Measurements from ENCODE around the gene EGFR. TPM values are rescaled to one million over a fixed set of nuclear protein-coding genes. Genes with fewer than 3 reads are reported as not detected.

The EGFR gene
- total RNA-seq, 2 experiments from 2014 or later, result not detected

DNA sequence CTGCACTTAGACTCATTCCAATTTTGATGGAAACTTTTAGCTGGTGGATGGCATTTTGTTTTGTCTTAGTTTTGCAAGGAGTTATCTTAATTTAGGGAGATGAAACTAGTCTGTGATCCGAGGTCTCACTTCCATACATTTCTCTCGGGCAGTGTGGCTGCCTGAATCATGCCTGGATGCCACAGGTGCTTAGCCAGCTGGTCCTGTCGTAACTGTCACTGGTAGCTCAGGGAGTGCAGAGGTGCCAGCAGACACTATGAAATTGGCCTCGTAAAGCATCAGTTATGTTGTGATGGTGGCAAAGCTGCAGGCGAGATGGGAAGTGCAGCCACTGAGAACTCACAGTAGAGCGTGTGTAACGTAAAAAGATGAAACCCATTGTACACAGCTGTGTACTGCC lies 74.9 kb downstream of the EGFR start:
- CTCF ChIA-PET, result no interaction called here

DNA sequence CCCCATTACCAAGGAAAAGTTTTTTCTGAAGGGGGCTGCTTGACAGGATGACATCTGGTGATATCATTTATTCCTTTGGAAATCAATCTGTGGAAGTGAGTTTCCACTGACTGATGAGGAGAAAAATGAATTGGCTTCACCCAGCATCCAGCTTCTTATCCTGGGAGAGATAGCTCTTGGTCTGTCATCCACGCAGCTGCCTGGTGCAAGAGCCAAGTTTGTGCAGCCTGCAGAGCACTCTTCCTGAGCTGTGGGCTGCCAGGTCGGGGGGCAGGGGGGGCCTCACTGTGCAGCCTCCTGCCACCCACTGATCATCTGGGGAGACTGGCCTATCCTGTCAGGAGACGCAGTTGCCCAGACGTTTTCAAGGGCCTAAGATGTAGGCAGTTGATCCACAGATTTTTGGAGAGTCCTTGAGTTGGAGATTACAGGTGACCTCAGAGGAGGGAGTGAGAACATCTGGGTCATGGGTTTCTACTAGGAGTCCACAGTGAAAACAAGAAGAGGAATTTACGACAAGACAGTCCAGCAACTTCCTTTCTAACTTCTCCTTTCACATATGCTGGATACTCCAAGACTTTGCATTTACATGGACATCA lies 75.4 kb downstream of the EGFR start:
- CTCF ChIA-PET, result no interaction called here
- POLR2A ChIA-PET, result no interaction called here

More for the DNA sequence above, 74.9 kb downstream of the EGFR start:
- POLR2A ChIA-PET, result no interaction called here

DNA sequence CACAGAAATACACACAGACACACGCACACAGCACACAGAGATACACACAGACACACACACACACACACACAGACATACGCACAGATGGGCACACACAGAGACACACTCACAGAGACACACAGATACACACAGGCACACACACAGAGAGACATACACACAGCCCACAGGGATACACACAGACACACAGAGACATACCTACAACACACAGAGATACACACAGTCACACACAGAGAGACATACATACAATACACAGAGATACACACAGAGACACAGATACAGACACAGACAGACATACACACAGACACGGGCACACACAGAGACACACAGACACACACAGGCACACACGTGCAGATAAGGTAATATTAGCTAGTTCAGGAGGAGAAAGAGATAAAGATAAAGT lies 76.9 kb downstream of the EGFR start:
- ChIA-PET CTCF (no interaction called here), POLR2A (no interaction called here)

DNA sequence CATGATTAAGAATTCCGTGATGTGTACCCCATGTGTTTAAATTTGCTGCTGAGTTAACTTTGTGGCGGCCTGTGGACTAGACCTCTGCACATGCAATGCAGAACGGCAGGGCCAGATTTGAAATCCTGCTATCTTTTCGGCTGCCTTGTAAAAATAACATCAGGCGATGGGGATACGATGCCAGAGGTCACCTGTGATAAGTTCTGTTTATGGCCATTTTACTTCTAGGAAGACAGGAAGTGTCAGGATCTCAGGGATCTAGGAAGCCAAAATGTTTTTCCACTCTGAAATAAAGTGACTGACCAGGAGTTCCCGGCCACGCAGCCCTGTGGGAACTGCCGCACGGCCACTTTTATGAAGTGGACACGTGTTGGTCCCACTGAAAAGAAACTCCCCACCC lies 77.5 kb downstream of the EGFR start:
- ChIA-PET POLR2A (no interaction called here), CTCF (no interaction called here)

DNA sequence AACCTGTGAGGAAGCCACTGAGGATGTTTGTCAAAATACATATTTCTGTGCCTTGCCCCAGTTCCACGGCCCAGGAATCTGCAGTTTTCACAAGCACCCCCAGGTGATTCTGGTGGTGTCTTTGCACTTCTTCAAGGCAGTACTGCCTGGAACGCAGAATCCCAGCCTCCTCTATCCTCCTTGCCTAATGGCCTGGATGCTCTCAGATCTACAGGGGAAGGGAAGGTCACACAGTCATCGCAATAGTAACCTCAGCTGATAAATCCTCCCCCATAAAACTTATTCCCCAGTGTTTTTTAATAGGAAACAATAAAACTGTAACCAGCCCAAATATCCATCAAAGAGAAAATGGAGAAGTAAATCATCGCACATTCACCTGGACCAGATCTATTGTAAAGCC lies 78.3 kb downstream of the EGFR start:
- CTCF ChIA-PET, result no interaction called here
- POLR2A ChIA-PET, result no interaction called here

DNA sequence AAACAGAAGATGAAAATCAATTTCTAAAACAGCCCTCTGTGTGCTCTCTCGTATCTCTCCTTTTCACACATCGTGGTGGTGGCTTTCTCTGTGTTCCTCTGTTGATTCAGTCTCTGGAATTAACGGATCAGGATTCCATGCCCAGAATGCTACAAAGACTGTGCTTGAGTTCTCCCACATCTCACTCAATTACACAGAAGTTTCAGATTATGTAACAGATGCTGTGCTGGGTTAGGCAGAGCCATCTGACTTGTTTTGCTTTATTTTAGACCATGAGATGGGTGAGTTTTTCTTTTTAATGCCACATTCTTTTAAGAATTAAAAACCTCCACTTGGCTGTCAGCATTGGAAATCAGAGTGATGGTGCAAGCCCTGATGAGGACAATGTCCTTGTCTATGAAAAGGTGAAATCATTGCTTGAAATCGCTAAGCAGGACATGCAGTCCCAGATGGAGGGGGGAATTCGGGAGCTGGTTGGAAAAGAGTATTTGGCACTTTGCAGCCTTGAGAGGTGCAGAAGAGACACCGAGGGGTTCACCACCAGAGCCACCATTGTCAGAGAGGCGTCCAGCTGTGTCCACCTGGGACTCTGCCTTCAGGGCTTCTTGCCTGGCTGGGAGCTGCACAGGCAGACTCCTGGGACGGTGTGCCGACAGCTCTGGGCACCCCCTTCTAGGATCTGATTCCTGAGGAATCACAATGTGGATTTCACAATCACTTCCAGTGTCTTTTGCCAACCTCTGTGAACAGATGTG lies 80.4 kb downstream of the EGFR start:
- CTCF ChIA-PET, result no interaction called here
- POLR2A ChIA-PET, result no interaction called here

DNA sequence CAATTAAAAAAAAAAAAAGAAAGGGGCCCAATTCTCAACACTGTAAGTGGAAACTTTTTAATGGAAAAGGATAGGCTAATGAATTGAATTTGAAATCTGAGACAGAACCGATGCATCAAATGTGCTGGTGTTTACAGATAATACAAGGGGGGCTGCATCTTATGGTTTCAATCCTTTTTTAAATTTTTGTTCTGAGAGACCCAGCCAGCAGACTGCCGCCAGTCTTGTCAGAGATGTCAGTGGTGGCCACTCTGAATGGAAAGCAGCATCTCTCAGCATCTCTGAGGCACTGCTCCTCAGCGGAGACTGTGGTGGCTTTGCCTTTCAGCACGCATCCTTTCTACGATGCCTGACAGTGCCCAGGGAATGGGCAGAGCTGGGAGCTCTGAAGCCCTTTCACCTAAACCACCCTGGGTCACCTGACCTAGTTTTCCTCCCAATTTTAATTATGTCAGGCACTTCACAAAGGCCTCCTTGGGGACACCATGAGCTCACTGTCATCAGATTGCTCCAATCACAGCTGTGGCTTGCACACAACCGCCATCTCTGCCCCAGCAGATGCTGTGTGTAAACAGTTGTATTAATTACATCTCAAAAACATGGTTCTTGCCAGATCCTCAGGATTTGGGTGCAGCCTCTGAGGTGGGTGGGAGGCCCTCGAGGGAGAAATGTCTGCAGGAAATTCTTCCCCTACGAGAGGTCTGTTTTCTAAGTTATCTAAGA lies 81.2 kb downstream of the EGFR start:
- POLR2A ChIA-PET, result no interaction called here
- CTCF ChIA-PET, result no interaction called here

DNA sequence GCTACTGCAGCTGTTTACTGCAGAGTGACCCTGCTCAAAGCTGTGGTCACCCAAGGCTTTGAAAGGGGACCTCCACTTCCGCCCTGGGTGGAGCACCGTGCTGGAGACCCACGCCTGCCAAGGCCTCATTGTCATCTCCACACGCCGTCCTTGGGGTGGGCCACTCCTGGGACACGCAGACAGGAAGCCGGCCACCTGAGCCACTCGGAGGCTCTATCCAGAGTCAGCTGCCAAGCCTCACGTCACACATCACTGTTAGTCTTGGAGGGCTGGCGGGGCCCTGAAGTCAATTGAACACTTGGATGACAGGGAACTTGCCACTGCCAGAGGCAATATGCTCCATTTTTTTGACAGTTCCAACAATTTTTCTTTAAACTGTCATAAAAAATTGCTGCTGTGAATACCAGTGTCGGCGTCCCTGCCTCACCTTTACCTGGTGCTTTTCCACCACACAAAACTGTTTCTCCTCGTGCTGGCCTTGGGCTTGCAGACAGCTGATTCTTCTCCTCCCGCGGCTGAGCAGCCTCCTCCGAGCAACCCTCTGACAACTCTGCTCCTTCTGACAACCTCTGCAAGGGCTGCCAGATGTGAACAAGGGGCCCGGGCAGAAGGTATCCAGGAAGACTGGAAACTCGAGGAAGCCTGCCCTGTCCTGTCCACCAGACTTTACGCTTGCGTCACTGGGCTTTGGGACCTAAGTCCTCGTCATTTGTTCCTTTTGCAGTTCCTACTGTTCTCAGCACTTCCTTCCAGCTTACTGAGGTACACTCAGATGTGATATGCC lies 81.9 kb downstream of the EGFR start:
- POLR2A ChIA-PET, result no interaction called here
- CTCF ChIA-PET, result no interaction called here

DNA sequence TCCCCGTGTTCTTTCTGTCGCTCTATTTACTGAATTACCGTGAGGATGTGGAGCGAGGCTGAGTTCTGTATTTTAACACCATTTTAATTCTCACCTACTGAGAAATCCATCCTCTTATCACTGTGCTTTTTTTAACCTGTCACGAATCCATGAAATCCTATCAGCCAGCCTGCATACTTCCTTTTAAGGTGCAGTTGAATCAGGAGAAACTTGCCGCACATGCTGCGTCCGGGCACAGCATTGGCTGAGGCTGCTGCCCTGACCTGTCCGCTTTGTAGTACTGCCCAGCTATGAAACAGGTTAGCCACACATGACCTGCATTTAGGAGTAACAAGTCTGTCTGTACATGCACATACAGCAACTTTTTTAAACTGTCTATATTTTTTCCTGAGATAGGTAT lies 82.5 kb downstream of the EGFR start:
- ChIA-PET POLR2A (no interaction called here), CTCF (interaction anchor here (0.9 kb wide), 1 partner anchor 10 kb away, joined by 3 read pairs; no protein-coding TSS in a partner anchor)

DNA sequence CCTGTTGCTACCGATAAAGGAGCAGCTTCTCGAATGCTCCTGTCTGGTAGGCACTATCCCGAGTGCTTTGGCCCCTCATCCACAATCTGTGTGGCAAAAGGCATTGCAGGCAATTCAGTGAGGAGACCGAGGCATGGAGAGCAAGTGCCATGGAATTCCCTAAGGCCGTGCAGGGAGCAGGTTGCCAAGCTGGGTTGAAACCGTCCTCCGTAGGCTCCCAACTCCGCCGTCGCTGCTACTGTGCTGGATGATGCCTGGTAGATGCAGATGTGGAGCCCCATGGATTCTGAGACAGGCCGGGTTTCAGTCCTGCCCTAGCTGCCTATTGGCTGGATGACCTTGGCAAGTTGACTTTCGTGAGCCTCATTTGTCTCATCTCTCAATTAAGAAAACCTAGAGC lies 85.3 kb downstream of the EGFR start:
- CTCF ChIA-PET, result no interaction called here
- POLR2A ChIA-PET, result no interaction called here

DNA sequence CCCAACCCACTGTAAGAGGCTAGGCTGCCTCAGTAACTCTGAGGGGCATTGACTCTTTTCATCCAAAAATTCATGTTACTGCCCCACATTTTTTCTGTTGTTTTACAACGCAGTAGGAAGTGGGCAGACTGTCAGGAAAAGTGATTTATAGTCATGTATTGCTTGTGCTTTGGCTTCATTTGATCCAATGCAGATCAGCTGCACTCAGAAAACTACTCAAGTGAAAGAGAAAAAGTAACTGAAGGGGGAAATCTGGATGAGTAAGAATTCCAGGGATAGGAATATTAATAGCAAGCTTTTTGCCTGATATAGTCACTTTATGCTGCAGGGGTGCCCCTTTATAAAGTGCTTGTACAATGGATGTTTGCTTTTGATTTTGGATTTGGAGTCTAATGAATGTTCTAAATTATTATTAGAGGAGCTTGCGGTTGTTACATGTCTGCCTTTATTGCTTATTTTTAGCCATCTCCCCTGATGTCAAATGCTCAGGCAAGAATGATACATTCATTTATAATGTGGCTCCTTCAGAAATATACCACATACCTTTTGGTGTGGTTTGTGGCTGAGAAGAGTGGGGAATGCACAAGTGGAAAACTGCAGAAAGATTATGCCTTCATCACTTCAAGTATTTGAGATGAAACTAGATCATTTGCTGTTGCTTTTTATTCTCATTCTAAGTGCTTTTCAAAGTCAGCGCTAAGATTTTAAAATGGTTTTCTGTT lies 86.1 kb downstream of the EGFR start:
- ChIA-PET CTCF (no interaction called here), POLR2A (no interaction called here)

DNA sequence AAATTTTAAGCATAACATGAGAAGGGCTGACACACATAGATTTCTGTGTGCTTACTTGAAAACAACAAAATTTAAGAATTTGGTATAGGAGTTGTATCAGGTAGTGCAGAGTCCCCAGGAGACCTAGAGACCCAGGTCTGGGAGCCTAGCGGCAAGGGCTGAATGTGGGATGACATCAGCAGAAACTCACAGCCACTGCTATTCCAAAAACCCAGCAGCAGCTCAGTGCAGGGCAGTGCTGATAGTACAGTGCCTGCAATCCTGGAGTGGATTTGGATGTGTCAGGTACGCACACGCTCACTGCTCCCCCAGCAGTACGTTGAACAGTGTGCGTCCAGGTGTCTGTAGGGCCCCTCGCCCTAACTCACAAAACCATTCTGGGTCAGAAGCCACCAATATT lies 87.1 kb downstream of the EGFR start:
- POLR2A ChIA-PET, result no interaction called here

DNA sequence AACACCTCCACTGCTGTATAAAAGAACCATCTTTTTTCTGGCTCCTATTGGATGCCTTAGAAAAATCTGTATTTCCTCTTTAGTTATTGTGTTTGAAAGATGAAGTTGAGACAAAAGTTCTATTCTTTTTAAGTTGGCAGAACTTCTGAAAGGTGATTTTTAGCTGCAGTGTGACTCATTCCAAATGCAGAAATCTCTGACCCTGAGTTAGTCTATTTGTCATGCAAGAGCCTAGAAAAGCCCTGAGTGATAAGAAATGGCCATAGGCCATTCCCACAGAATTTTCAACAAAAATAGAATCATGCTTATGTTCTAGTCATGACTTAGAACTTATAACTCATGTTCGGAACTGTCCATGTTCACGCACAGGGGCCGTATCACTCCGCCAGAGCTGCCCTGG lies 89.1 kb downstream of the EGFR start:
- CTCF ChIA-PET, result no interaction called here
- POLR2A ChIA-PET, result no interaction called here

More for the DNA sequence above, 87.1 kb downstream of the EGFR start:
- CTCF ChIA-PET, result no interaction called here

DNA sequence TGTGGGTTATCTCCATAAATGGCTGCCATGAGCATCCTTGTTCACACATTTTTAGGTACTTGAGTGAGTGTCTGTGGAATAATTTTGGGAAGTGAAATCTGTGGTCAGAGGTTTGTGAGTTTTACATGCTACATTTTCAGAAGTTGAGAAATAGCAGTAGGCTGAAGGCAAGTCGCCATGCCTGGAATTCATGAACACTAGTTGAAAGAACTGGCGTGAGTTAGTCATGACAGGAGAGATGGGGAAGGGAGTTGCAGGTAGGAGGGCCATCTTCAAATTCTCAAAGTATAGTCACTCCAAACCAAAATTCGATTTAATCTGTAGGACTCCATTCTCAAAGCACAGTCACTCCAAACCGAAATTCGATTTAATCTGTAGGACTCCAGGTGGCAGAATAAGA lies 89.6 kb downstream of the EGFR start:
- POLR2A ChIA-PET, result no interaction called here
- CTCF ChIA-PET, result no interaction called here

DNA sequence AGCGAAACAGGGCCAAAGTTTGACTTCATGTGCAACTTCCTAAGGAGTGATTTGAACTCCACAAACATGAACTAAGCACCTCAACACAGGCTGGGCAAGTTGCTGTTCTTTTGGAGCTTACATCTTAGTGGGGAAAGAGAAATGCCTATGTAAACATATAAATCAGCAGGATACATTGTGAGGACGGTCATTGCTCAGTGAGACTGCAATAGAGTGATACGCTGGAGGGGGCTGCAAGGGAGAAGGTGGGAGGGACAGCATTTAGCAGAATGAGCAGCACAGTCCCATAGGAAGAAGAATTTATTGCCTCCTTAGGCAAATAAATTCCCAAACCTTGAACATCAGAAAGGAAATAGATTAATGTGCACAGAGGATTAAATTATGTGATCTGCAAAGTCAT lies 90.0 kb downstream of the EGFR start:
- CTCF ChIA-PET, result no interaction called here
- POLR2A ChIA-PET, result no interaction called here

DNA sequence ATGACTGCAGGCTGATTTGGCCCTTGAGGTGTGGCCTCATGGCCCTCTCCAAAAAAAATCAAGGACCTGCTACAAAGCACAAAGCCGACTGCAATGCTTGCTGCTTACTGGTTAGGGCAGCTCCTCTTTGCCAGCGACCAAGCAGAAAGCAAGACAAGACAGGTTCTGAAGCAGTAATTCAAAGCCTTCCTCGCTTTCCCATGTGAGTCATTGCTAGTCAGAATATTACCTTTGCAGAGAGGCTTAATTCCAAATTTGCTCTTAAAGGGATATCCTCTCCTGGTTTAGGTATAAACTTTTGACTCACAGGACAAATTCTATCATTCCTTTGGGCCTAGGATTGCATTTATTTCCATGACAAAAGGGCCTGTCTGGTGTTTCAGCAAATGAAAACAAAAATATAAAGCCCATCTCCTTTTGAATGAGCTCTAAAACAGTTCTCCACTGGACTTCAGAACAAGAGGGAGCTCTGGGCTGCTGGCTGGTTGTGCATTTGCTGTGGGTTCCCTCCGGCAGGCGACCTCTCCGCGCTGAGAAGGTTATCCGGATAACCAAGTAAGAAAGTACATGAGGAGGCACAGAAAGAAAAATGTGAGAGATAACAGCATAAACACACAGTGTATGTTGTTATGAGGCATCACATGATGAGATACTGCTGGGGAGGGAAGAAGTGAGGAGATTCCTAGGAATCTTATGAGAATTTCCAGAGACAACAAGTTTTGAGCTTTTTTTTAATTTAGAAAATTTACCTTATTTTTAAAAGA lies 90.8 kb downstream of the EGFR start:
- ChIA-PET POLR2A (no interaction called here), CTCF (no interaction called here)

DNA sequence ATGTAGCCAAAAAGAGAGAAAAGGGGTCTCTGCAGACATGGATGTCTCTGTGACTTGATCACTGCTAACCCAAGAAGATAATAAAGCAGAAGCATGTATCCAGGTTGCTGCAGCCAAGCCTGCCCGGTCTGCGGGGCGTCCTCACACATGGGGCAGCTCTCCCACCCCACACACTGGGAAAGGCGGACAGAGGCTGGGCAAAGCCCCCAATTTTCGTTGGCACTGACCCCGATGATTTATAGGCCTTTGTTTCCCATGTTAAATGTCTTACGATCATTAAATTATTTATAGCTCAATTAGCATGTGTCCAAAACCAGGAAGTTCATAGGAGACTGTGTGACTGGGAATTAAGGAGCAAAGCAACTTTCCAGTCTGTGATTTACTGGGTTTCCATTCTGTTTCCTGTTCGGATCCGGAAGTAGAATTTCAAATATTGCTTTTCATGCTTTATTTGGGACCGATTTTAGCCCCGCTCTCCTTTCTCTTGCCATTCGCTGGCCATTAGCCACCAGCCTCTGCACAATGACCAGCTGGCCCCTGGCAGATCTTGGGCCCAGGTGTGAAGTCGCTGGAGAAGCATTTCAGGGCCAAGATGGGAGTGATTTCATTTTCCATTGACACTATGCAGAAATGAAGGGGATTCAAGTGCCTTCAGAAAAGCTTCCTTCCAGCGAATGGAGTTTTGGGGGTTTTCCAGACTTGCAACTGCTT lies 91.6 kb downstream of the EGFR start:
- POLR2A ChIA-PET, result no interaction called here
- CTCF ChIA-PET, result no interaction called here

DNA sequence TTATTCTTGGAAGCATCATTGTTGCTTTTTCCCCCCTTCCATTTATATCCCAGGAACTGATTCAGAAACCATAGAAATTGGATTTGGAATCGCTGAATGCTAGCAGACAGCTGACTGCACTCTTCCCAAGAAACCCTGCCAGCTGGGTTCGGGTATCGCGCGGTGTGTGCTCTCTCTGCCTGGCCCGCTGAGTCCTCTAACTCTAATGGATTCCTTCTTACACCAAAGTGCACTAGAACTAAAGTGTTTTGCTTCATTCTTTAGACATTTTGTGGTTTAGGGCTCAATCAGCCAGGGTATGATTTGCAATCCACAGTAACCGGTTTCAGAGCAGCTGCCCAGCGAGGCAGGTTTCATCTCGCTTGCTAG lies 92.2 kb downstream of the EGFR start:
- ChIA-PET POLR2A (no interaction called here), CTCF (no interaction called here)

DNA sequence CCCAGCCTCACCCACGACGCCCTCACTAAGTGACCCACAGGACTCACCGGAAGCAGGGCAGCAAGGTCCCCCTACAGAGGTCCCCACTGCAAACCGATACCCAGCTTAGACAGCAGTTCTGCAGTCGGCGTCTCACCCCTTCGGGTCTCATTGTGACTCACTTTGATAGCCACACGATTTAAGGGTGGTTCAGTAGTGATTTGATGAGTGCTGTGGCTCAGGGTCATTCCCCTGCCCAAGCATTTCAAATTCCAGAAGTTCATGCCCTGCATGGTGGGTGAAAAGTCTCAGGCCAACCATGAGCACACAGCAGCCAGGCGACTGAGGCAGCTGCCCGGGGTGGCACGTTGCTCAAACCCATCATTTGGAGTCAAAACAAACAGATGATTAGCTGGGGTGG lies 93.2 kb downstream of the EGFR start:
- POLR2A ChIA-PET, result no interaction called here
- CTCF ChIA-PET, result no interaction called here
